HG03460 (cell line): ENCODE data around the gene CDK4.

ENCODE experiments used
- ATAC-seq: cut with Tn5 transposase; IDR thresholded peaks from one replicate; pipeline ENCODE4 v1.9.1; 2021; ENCODE audit not compliant: unreplicated experiment

The CDK4 gene

DNA sequence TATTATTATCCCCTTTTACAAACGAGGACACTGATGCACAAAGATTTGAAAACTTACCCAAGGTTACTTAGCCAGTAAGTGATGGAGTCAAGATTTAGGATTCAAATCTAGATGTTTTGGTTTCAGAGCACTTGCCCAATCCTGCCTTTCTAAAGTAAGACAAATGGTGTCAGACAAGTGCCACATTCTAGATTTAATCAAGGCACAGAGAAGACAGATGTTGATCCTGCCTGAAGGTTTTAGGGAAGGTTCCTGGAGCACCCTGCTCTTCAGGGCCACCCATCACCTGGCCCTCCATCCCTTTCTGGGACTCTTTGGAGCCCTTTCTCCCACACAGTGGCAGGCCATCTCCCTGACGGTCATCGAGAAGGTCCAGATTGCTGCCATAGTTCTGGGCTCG, 5.7 kb upstream of the CDK4 start:
- ATAC-seq, result no peak

GRCh38 chr12:57756406-57757341, 4.6 kb upstream of the CDK4 start:
- ATAC-seq, result no peak

GRCh38 chr12:57755454-57756372, 3.6 kb upstream of the CDK4 start:
- no peak for ATAC-seq

DNA sequence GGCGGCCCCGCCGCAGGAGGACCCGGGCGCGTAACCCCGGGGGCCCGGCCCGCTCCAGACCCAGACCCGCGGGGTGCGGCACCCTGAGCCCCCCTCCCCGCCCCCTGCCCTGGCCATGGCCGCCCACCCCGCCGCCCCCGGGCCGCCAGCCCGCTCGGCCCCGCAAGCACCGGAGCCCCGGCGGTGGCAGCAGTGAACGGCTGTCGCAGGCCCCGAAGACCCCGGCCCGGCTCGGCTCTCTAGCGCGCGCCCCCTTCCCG, 3.0 kb upstream of the CDK4 start:
- no peak for ATAC-seq

DNA sequence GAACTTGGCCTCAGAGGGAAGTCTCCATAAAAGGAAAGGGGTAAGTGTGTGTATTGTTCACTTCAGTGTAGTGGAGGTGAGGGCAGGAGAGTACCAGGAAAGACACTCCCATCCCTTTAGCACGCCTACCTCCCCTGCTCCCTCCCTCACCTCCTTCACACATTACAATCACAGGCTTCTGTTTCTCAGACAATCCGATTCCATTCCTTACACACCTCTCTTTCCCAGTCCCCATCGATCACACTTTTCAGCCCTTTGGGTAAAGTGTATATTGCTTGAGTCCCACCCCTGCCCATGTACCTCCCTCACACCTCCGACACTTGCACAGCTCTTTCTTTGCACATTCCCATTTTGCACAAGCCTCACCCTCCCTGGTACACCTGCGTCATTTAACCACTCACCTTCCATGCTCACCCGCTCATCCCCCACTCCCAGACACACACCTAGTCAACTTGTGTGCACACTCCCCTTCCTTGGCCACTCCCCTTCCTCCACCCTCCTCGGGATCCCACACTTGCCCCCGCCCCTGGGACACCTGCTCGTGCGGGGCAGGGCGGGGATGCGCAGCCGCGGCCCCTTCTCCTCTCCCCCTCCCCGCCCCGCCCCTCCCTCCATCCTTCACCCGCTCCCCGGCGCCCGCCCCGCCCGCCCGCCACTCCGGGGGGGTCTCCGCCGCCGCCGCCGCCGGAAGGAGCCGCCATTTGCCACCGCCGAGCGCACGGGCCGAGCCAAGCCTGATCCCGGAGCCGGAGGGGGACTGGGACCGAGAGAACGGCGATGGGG, 2.5 kb upstream of the CDK4 start, which contains the start of gene MARCHF9:
MARCHF9 (plus strand) TSS at position 693 of the 783 bp plus-strand sequence. CDS start 426 bp downstream, outside the sequence.
- peak; percentile 40 for ATAC-seq

- ATAC-seq, result no peak
Measured at GRCh38 chr12:57753756-57754337, 1.7 kb upstream of the CDK4 start.

- no peak for ATAC-seq
Measured at GRCh38 chr12:57752668-57753000, 524 bp upstream of the CDK4 start.

GRCh38 chr12:57751432-57751787, 700 bp downstream of the CDK4 start:
- no peak for ATAC-seq

DNA sequence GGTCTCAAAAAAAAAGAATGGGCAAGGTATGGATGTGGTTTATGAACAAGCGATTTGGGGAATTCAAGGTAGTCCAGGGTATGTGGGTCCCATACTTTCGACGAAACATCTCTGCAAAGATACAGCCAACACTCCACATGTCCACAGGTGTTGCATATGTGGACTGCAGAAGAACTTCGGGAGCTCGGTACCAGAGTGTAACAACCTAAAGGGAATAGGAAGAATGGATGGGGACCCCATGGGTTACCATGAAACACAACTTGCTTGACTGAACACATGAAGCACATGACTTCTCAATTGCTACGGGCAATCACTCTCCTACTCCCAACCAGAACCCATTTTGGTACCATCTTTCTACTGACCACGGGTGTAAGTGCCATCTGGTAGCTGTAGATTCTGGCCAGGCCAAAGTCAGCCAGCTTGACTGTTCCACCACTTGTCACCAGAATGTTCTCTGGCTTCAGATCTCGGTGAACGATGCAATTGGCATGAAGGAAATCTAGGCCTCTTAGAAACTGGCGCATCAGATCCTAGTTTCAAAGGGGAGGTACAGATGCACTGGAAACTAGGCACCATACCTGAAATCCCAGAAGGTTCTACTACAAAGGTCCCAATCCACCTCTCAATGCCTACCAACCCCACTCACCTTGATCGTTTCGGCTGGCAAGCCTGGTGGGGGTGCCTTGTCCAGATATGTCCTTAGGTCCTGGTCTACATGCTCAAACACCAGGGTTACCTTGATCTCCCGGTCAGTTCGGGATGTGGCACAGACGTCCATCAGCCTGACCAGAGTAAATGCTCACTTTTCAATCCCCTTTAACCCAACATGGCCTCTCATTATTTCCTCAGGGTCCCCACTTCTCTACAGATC, 1.3 kb downstream of the CDK4 start:
- ATAC-seq, result no peak

- no peak for ATAC-seq
Measured at GRCh38 chr12:57749061-57749460, 3.0 kb downstream of the CDK4 start.

- ATAC-seq, result no peak
Measured at GRCh38 chr12:57746025-57746424, 6.1 kb downstream of the CDK4 start.

DNA sequence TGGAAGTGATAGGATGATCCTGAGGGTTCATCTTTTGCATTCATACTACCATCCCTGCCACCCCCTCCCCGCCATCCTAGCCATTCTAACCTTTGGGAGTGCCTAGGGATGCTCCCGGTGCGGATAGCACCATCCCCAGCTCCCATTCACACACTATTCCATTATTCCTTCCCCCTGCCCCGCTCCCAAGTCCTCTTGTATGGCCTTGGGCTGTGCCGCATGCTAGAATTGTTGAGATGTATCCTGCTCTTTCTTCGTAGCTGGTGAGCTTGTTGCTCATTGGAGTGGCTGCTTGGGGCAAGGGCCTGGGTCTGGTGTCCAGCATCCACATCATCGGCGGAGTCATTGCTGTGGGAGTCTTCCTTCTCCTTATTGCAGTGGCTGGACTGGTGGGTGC, 6.6 kb downstream of the CDK4 start:
- no peak for ATAC-seq

- peak; percentile 78 for ATAC-seq
Measured at GRCh38 chr12:57744777-57745484, 7.2 kb downstream of the CDK4 start, which contains the start of gene TSPAN31. TSPAN31 (plus strand) TSS chr12:57745039; CDS start chr12:57745155, 116 bp downstream.

DNA sequence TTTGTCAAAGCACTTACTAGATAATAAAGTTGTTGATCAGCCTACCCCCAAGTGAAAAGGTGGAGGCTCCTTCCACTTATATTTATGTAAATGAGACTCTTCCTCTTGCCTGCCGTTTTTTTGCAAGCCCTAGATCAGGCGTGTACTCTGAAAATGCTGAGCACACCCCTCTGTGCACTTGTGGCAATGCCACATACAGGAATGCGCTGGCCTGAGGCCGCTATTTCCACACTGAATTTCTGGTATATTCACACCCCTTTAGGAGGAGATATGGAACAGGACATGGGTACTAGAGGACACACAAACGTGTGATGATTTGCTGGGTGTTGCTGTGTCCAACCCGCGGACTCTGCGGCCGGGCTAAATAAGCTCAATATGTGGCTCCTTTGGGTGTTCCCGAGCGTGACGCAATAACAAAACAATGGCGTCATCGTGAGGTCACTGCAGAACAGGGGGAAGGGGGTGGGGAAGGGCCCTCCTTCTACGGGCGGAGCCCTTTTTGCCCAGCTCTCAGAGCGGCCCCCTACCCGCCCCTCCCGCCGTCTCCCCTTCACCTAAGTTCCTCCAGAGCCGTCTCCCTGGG, 7.8 kb downstream of the CDK4 start:
- peak; percentile 32 for ATAC-seq

GRCh38 chr12:57743769-57744168, 8.3 kb downstream of the CDK4 start:
- no peak for ATAC-seq

DNA sequence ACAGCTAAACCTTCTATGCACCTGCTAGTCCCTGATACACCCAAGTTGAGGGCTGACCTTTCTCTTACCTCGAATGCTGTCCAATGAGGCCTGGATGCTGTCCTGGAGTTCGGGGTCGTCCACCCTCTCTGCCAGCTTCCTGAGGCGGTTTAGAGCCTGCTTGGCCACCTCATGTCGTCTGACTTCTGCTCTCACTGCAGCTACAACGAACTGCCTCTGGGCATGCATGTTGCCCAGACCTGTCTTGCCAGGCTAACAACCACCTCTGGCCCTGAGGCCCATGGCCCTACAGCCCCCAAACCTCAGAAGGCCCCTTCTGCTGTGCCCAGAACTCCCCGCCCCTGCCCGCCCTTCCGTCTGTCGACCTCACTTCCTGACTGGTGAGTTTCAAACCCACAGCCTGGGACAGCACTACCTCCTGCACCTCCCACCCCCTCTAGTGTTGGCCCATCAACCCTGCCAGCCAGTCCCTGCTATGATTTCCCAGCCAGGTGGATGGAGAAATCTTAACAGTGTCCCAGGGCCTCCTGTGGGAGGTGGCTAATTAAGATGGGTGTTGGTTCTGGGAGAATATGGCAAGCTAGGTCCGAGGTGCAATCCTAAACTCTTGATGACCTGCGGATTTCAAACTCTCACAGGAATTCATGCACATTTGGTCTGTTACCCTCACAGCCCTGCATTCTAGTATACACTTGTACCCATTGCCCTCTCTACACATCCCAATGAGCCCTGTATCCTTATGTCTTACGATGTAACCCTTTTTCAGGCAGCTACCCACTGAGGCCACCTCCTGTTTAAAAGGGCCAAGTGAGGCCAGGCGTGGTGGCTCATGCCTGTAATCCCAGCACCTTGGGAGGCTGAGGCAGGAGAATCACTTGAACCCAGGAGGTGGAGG, 10.0 kb downstream of the CDK4 start:
- peak; percentile 56 for ATAC-seq

GRCh38 chr12:57741413-57741789, 10.7 kb downstream of the CDK4 start:
- ATAC-seq, result no peak
